NCI-H2107 treated with DMSO at 0.1 percent for 48 hours (cell line): ENCODE measurements around the gene MB21D2.

Experiments used
- DNase-seq: peaks from one replicate; lab custom pipeline; 2025; ENCODE audit not compliant: unreplicated experiment; lab: John Stamatoyannopoulos, UW

The MB21D2 gene

GRCh38 chr3:192927016-192927415, 9.4 kb upstream of the MB21D2 start:
- DNase-seq: no peak

- DNase-seq: no peak
Observed at GRCh38 chr3:192923731-192924130, 6.1 kb upstream of the MB21D2 start.

- DNase-seq: no peak
Observed at GRCh38 chr3:192921793-192922192, 4.1 kb upstream of the MB21D2 start.

- peak; percentile 29 for DNase-seq
Observed at GRCh38 chr3:192920411-192920810, 2.8 kb upstream of the MB21D2 start.

GRCh38 chr3:192919901-192920300, 2.2 kb upstream of the MB21D2 start:
- no peak for DNase-seq

- DNase-seq: no peak
Observed at GRCh38 chr3:192918275-192918588, 576 bp upstream of the MB21D2 start.

- DNase-seq: peak; percentile 67
Observed at GRCh38 chr3:192917028-192917403, 640 bp downstream of the MB21D2 start.

- peak; percentile 38 for DNase-seq
Observed at GRCh38 chr3:192916371-192917027, 1.2 kb downstream of the MB21D2 start.

- peak; percentile 57 for DNase-seq
Observed at GRCh38 chr3:192915722-192916121, 1.9 kb downstream of the MB21D2 start.

- DNase-seq: peak; percentile 97
Observed at GRCh38 chr3:192915304-192915703, 2.4 kb downstream of the MB21D2 start.

- DNase-seq: peak; percentile 97
Observed at GRCh38 chr3:192914848-192915247, 2.8 kb downstream of the MB21D2 start.

- DNase-seq: no peak
Observed at GRCh38 chr3:192913540-192913939, 4.1 kb downstream of the MB21D2 start.

- DNase-seq: no peak
Observed at GRCh38 chr3:192911293-192911692, 6.4 kb downstream of the MB21D2 start.

GRCh38 chr3:192907784-192908183, 9.9 kb downstream of the MB21D2 start:
- DNase-seq: no peak

- peak; percentile 72 for DNase-seq
Observed at GRCh38 chr3:192906940-192907339, 10.7 kb downstream of the MB21D2 start.

- no peak for DNase-seq
Observed at GRCh38 chr3:192905980-192906678, 11.5 kb downstream of the MB21D2 start.

- DNase-seq: peak; percentile 54
Observed at GRCh38 chr3:192904632-192905289, 12.9 kb downstream of the MB21D2 start.

- DNase-seq: no peak
Observed at GRCh38 chr3:192902549-192902948, 15.1 kb downstream of the MB21D2 start.

- no peak for DNase-seq
Observed at GRCh38 chr3:192901435-192901834, 16.2 kb downstream of the MB21D2 start.

GRCh38 chr3:192899540-192899982, 18.1 kb downstream of the MB21D2 start:
- no peak for DNase-seq

- no peak for DNase-seq
Observed at GRCh38 chr3:192897005-192897404, 20.7 kb downstream of the MB21D2 start.

- no peak for DNase-seq
Observed at GRCh38 chr3:192896208-192896607, 21.4 kb downstream of the MB21D2 start.
